ENCODE measurements around the gene RASSF3. TPM values are rescaled to one million over a fixed set of nuclear protein-coding genes. Genes with fewer than 3 reads are reported as not detected.

RASSF3 gene
- polyA plus RNA-seq, 3 donors, result 6.6 to 77.9 (median 14.5) TPM

- Histone ChIP-seq H3K4me2 (replicated peaks; ENCODE audit: extremely low read depth, low read length, poor library complexity, severe bottlenecking) (no peak overlapping the region), H3K4me1 (ENCODE audit: control insufficient read depth in 1 of 2, insufficient read depth in 2 of 2, low read length in 2 of 2) (peaks cover 49 to 62% of the 10 kb centered on the region in 2 donors), H3K9ac (ENCODE audit: insufficient read depth, low read length, poor library complexity, severe bottlenecking) (no peak overlapping the region), H3K27ac (ENCODE audit: low read depth in 1 of 2, low read length in 2 of 2) (peak overlapping the region in 1 of 2 donors; percentile 70), H3K4me3 (replicated peaks in 1 of 3; ENCODE audit: low read depth in 2 of 3, low read length in 3 of 3) (no peak overlapping the region), H4K20me1 (ENCODE audit: insufficient read depth, low read length) (peaks cover 100% of the 10 kb centered on the region), H3K9me3 (replicated peaks in 1 of 2; ENCODE audit: control insufficient read depth in 1 of 2, insufficient read depth in 1 of 2, low read length in 2 of 2) (no peaks in the 10 kb centered on the region), H3K79me2 (ENCODE audit: insufficient read depth, low read length) (peaks cover 100% of the 10 kb centered on the region), H3K27me3 (ENCODE audit: control insufficient read depth in 2 of 2, insufficient read depth in 2 of 2, low read length in 2 of 2) (no peaks in the 10 kb centered on the region), H3K36me3 (replicated peaks in 1 of 2; ENCODE audit: control insufficient read depth in 1 of 2, insufficient read depth in 2 of 2, low read length in 2 of 2) (peaks cover 17 to 43% of the 10 kb centered on the region in 2 donors), H2AFZ (ENCODE audit: insufficient read depth, low read depth, low read length, poor library complexity, severe bottlenecking) (no peak overlapping the region)
- no peak for DNase-seq
- Mint-ChIP-seq H3K27ac (peak overlapping the region; percentile 43 to 92 (median 84)), H3K4me1 (peaks cover 66% of the 10 kb centered on the region), H3K36me3 (peaks cover 50 to 61% of the 10 kb centered on the region in 2 donors), H3K9me3 (peaks cover 0 to 4% (median 0%) of the 10 kb centered on the region in 7 donors), H3K27me3 (ENCODE audit: low read depth in 3 of 3) (peaks cover 0 to 2% (median 1%) of the 10 kb centered on the region in 3 donors), H3K4me3 (no peak overlapping the region)
- intact Hi-C loops (cut with micrococcal nuclease), result no loop called here
- 94% methylated on average over 3 of the region's 7 CpGs for WGBS (ENCODE audit: insufficient coverage)
- TF ChIP-seq CTCF (IDR thresholded peaks at IDR 0.05), result no peak
These were observed 24.3 kb downstream of the RASSF3 start for GRCh38 chr12:64634508-64635092.

GRCh38 chr12:64635356-64635998, 25.2 kb downstream of the RASSF3 start:
- no peak overlapping the region for H3K4me3 ChIP-seq (replicated peaks in 1 of 3; ENCODE audit: low read depth in 2 of 3, low read length in 3 of 3)
- Mint-ChIP-seq H3K4me3 (no peak overlapping the region), H3K27me3 (ENCODE audit: low read depth in 3 of 3) (peaks cover 0 to 2% (median 1%) of the 10 kb centered on the region in 3 donors), H3K9me3 (peaks cover 0 to 4% (median 0%) of the 10 kb centered on the region in 7 donors), H3K4me1 (peaks cover 71% of the 10 kb centered on the region), H3K36me3 (peaks cover 47 to 61% of the 10 kb centered on the region in 2 donors), H3K27ac (peak overlapping the region in 6 of 7 donors; percentile 3 to 81 (median 36))
- no peak overlapping the region for H3K4me2 ChIP-seq (replicated peaks; ENCODE audit: extremely low read depth, low read length, poor library complexity, severe bottlenecking)
- no peak overlapping the region for H2AFZ ChIP-seq (ENCODE audit: insufficient read depth, low read depth, low read length, poor library complexity, severe bottlenecking)
- peaks cover 100% of the 10 kb centered on the region for H4K20me1 ChIP-seq (ENCODE audit: insufficient read depth, low read length)
- DNase-seq, result no peak
- intact Hi-C loops (cut with micrococcal nuclease), result no loop called here
- H3K27me3 ChIP-seq (ENCODE audit: control insufficient read depth in 2 of 2, insufficient read depth in 2 of 2, low read length in 2 of 2), result no peaks in the 10 kb centered on the region
- peaks cover 55 to 67% of the 10 kb centered on the region in 2 donors for H3K4me1 ChIP-seq (ENCODE audit: control insufficient read depth in 1 of 2, insufficient read depth in 2 of 2, low read length in 2 of 2)
- no peak for TF ChIP-seq CTCF (IDR thresholded peaks at IDR 0.05)
- H3K36me3 ChIP-seq (replicated peaks in 1 of 2; ENCODE audit: control insufficient read depth in 1 of 2, insufficient read depth in 2 of 2, low read length in 2 of 2), result peaks cover 16 to 34% of the 10 kb centered on the region in 2 donors
- 87% methylated on average over 3 of the region's 5 CpGs for WGBS (ENCODE audit: insufficient coverage)
- no peak overlapping the region for H3K9ac ChIP-seq (ENCODE audit: insufficient read depth, low read length, poor library complexity, severe bottlenecking)
- peaks cover 100% of the 10 kb centered on the region for H3K79me2 ChIP-seq (ENCODE audit: insufficient read depth, low read length)
- H3K27ac ChIP-seq (ENCODE audit: low read depth in 1 of 2, low read length in 2 of 2), result no peak overlapping the region
- no peaks in the 10 kb centered on the region for H3K9me3 ChIP-seq (replicated peaks in 1 of 2; ENCODE audit: control insufficient read depth in 1 of 2, insufficient read depth in 1 of 2, low read length in 2 of 2)

All from CD14-positive monocyte (primary cell).